ENCODE data around the gene DNAI1. TPM values are rescaled to one million over a fixed set of nuclear protein-coding genes. Genes with fewer than 3 reads are reported as not detected.

DNAI1 gene
- total RNA-seq, 1 donor from 2014 or later: not detected

- peak; percentile 34 for DNase-seq
- intact Hi-C loops (cut with micrococcal nuclease): loop anchor here (1.0 to 2.0 kb wide), 5 partner anchors 43 to 155 kb away; no protein-coding TSS in a partner anchor
- no peak overlapping the region for H3K4me3 Mint-ChIP-seq
- peak; percentile 64 for TF ChIP-seq CTCF (IDR thresholded peaks at IDR 0.05)
- ChIA-PET POLR2A (no interaction called here), CTCF (interaction anchor here (1.2 to 3.0 kb wide), 6 partner anchors 36 to 144 kb away, joined by 5 to 12 read pairs (median 10); no protein-coding TSS in a partner anchor)
- H3K9me3 Mint-ChIP-seq: no peaks in the 10 kb centered on the region
- H3K36me3 Mint-ChIP-seq (ENCODE audit: low read depth): no peaks in the 10 kb centered on the region
- H3K27ac Mint-ChIP-seq: no peak overlapping the region
- peaks cover 29% of the 10 kb centered on the region for H3K27me3 Mint-ChIP-seq
- no peaks in the 10 kb centered on the region for H3K4me1 Mint-ChIP-seq
- ATAC-seq (ENCODE audit: low read depth): peak; percentile 66
Measured at GRCh38 chr9:34547960-34548611, 89.5 kb downstream of the DNAI1 start.

GRCh38 chr9:34549407-34549732, 90.8 kb downstream of the DNAI1 start:
- ATAC-seq (ENCODE audit: low read depth) (no peak), DNase-seq (no peak)
- no peak for TF ChIP-seq CTCF (IDR thresholded peaks at IDR 0.05)
- ChIA-PET CTCF (interaction anchor here (1.2 to 3.0 kb wide), 2 partner anchors 46 to 54 kb away, joined by 3 to 9 read pairs; no protein-coding TSS in a partner anchor), POLR2A (no interaction called here)
- no peaks in the 10 kb centered on the region for H3K9me3 Mint-ChIP-seq
- intact Hi-C loops (cut with micrococcal nuclease): loop anchor here (2.0 kb wide), 1 partner anchor 153 kb away; no protein-coding TSS in a partner anchor
- H3K4me1 Mint-ChIP-seq: no peaks in the 10 kb centered on the region
- H3K36me3 Mint-ChIP-seq (ENCODE audit: low read depth): no peaks in the 10 kb centered on the region
- H3K4me3 Mint-ChIP-seq: no peak overlapping the region
- H3K27me3 Mint-ChIP-seq: peaks cover 34% of the 10 kb centered on the region
- H3K27ac Mint-ChIP-seq: no peak overlapping the region

- ChIA-PET CTCF (interaction anchor here (1.2 to 3.0 kb wide), 2 partner anchors 45 to 53 kb away, joined by 3 to 9 read pairs; no protein-coding TSS in a partner anchor), POLR2A (no interaction called here)
- no peak for ATAC-seq (ENCODE audit: low read depth)
- H3K4me3 Mint-ChIP-seq: no peak overlapping the region
- no peak for DNase-seq
- peaks cover 41% of the 10 kb centered on the region for H3K27me3 Mint-ChIP-seq
- intact Hi-C loops (cut with micrococcal nuclease): no loop called here
- no peak for TF ChIP-seq CTCF (IDR thresholded peaks at IDR 0.05)
- H3K4me1 Mint-ChIP-seq: no peaks in the 10 kb centered on the region
- no peak overlapping the region for H3K27ac Mint-ChIP-seq
- H3K36me3 Mint-ChIP-seq (ENCODE audit: low read depth): no peaks in the 10 kb centered on the region
- H3K9me3 Mint-ChIP-seq: no peaks in the 10 kb centered on the region
Measured at GRCh38 chr9:34550016-34550680, 91.5 kb downstream of the DNAI1 start.

- DNase-seq (no peak), ATAC-seq (ENCODE audit: low read depth) (no peak)
- no peak overlapping the region for H3K4me3 Mint-ChIP-seq
Measured at GRCh38 chr9:34550681-34551270, 92.2 kb downstream of the DNAI1 start.

More at GRCh38 chr9:34550681-34551270, 92.2 kb downstream of the DNAI1 start:
- POLR2A ChIA-PET: no interaction called here
- Mint-ChIP-seq H3K27ac (no peak overlapping the region), H3K9me3 (no peaks in the 10 kb centered on the region), H3K4me1 (no peaks in the 10 kb centered on the region), H3K36me3 (ENCODE audit: low read depth) (no peaks in the 10 kb centered on the region), H3K27me3 (peaks cover 42% of the 10 kb centered on the region)
- intact Hi-C loops (cut with micrococcal nuclease): no loop called here
- TF ChIP-seq CTCF (IDR thresholded peaks at IDR 0.05): no peak
- CTCF ChIA-PET: interaction anchor here (1.2 kb wide), 1 partner anchor 53 kb away, joined by 3 read pairs; no protein-coding TSS in a partner anchor

Measured in activated B cell treated with CpG ODN at 0.5 μM for 24 hours (primary cell).